ENCODE data around the gene DPP10. TPM values are rescaled to one million over a fixed set of nuclear protein-coding genes. Genes with fewer than 3 reads are reported as not detected.

The DPP10 gene
- total and polyA plus RNA-seq, 10 donors, result 0.02 TPM; not detected in 9

DNA sequence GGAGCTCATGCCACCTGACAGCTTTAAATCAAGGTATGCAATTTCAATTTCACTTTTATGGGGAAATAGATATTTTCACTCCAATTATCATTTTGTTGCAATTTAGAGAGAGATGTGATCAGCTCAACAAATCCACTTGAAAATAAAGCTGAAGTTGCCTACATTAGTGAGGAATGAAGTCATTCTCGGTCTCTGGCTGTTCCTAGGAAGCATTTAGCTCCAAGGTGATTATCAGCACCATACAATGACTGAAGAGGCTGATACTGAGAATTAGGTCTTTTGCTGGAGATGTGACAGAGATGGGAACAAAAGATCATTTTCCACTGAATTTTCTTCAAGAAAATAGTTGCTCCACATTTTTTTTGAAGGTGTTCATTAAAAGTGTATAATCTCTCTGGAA lies 1303.7 kb downstream of the DPP10 start:
- TF ChIP-seq POLR2AphosphoS5 (IDR thresholded peaks at IDR 0.05), result no peak
- no peak for TF ChIP-seq CTCF (IDR thresholded peaks at IDR 0.05 in 8 of 11, conservative IDR thresholded peaks at IDR 0.05 in 3 of 11)
- TF ChIP-seq POLR2A (IDR thresholded peaks at IDR 0.05), result no peak
- 32 to 65% (median 48%) methylated on average over 1 of the region's 1 CpG for WGBS, 5 donors
- DNase-seq, result no peak
- Histone ChIP-seq H3K36me3 (no peaks in the 10 kb centered on the region), H3K4me3 (no peak overlapping the region), H3K9me3 (peaks cover 0 to 11% (median 0%) of the 10 kb centered on the region in 8 donors), H3K27me3 (replicated peaks in 1 of 7) (no peaks in the 10 kb centered on the region), H3K4me1 (no peaks in the 10 kb centered on the region), H3K27ac (no peak overlapping the region)
- intact Hi-C loops (cut with DNase I; ENCODE audit: low total_unique reads), result no loop called here

- no peaks in the 10 kb centered on the region for H3K4me1 ChIP-seq
- no peak for DNase-seq
- WGBS, 5 donors, result 75 to 92% (median 79%) methylated on average over 4 of the region's 4 CpGs
- peaks cover 0 to 6% (median 2%) of the 10 kb centered on the region in 8 donors for H3K9me3 ChIP-seq
- H3K27me3 ChIP-seq (replicated peaks in 1 of 7), result no peaks in the 10 kb centered on the region
- no peak for TF ChIP-seq POLR2A (IDR thresholded peaks at IDR 0.05)
- TF ChIP-seq POLR2AphosphoS5 (IDR thresholded peaks at IDR 0.05), result no peak
- TF ChIP-seq CTCF (IDR thresholded peaks at IDR 0.05 in 8 of 11, conservative IDR thresholded peaks at IDR 0.05 in 3 of 11), result no peak
- H3K4me3 ChIP-seq, result no peak overlapping the region
- no peaks in the 10 kb centered on the region for H3K36me3 ChIP-seq
- intact Hi-C loops (cut with DNase I; ENCODE audit: low total_unique reads), result no loop called here
- no peak overlapping the region for H3K27ac ChIP-seq
Observed at GRCh38 chr2:115757286-115757685, 1314.8 kb downstream of the DPP10 start.

DNA sequence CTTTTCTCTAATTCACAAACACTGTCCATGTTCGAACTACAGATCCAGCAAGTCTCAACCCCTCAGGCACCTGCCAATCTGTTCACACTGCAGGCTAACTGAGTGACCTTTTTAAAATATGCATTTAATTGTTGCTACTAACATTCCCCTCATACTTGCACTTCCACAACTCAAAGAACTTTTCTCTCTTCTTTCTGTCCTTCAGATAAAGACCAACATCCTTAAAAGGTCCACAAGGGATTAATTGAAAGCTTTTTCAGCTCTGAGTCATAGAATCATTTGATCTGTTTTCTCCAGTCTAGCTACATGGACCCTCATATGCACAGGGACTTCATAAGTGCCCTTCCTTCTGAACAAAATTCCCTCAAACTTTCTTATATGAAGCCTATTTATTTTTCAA lies 1321.2 kb downstream of the DPP10 start:
- intact Hi-C loops (cut with DNase I; ENCODE audit: low total_unique reads), result no loop called here
- H3K36me3 ChIP-seq, result no peaks in the 10 kb centered on the region
- TF ChIP-seq POLR2AphosphoS5 (IDR thresholded peaks at IDR 0.05) (no peak), POLR2A (IDR thresholded peaks at IDR 0.05) (no peak), CTCF (IDR thresholded peaks at IDR 0.05 in 8 of 11, conservative IDR thresholded peaks at IDR 0.05 in 3 of 11) (no peak)
- H3K4me3 ChIP-seq, result no peak overlapping the region
- H3K27me3 ChIP-seq (replicated peaks in 1 of 7), result no peaks in the 10 kb centered on the region
- peaks cover 0 to 6% (median 0%) of the 10 kb centered on the region in 8 donors for H3K9me3 ChIP-seq
- H3K4me1 ChIP-seq, result no peaks in the 10 kb centered on the region
- no peak for DNase-seq
- no peak overlapping the region for H3K27ac ChIP-seq
- WGBS, 5 donors, result 49 to 84% (median 72%) methylated on average over 1 of the region's 1 CpG

DNA sequence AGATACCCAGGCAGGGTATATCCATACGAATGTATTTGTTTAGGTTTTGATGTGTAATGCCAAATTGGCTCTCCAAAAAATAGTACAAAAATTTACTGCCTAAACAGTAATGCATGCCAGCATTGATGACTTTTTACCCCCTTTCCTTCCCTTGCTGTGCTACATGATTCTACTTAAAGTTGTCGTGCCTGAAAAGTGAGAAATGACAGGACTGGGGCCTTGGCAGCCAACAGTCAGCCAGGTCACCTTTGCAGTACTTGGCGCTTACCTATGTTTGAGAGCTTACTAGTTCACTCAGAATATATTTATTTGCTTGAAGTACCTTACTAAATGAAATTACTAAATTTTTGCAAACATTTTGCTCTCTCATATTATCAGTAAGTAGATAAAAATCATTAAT lies 1329.1 kb downstream of the DPP10 start:
- TF ChIP-seq POLR2AphosphoS5 (IDR thresholded peaks at IDR 0.05) (no peak), CTCF (IDR thresholded peaks at IDR 0.05 in 8 of 11, conservative IDR thresholded peaks at IDR 0.05 in 3 of 11) (no peak), POLR2A (IDR thresholded peaks at IDR 0.05) (no peak)
- Histone ChIP-seq H3K4me1 (no peaks in the 10 kb centered on the region), H3K27ac (no peak overlapping the region), H3K36me3 (no peaks in the 10 kb centered on the region), H3K4me3 (no peak overlapping the region), H3K27me3 (replicated peaks in 1 of 7) (no peaks in the 10 kb centered on the region), H3K9me3 (peaks cover 0 to 5% (median 0%) of the 10 kb centered on the region in 8 donors)
- DNase-seq, result no peak
- intact Hi-C loops (cut with DNase I; ENCODE audit: low total_unique reads), result no loop called here
- WGBS, 5 donors, result 77 to 90% (median 82%) methylated on average over 3 of the region's 3 CpGs
